Upper lobe of left lung (tissue), 6 donors: Measurements from ENCODE around the gene ADAM21. TPM values are rescaled to one million over a fixed set of nuclear protein-coding genes. Genes with fewer than 3 reads are reported as not detected.

Source experiments
- ATAC-seq, 2 donors: fragments of 200-7000 bp; cut with Tn5 transposase; one replicate each; pipeline ENCODE4 v1.9.1; 2022; ENCODE audit warnings: mild to moderate bottlenecking in 2 of 2, moderate library complexity in 2 of 2; ENCODE audit not compliant: low FRiP score in 2 of 2
- DNase-seq, 2 donors: peaks; one replicate each; pipeline ENCODE4 v3.0.0-alpha.2; 2019 to 2020
- H3K27ac ChIP-seq, 4 donors: fragments of 200-600 bp; sonication (generic); one replicate each; pipeline ENCODE4 v1.5.1; 2016 to 2019
- H3K27me3 ChIP-seq, 4 donors: fragments of 200-600 bp; sonication (generic); one replicate each; pipeline ENCODE4 v1.5.1; 2017 to 2019
- H3K36me3 ChIP-seq, 4 donors: fragments of 200-600 bp; sonication (generic); one replicate each; pipeline ENCODE4 v1.5.1; 2016 to 2019
- H3K4me1 ChIP-seq, 4 donors: fragments of 200-600 bp; sonication (generic); one replicate each; pipeline ENCODE4 v1.5.1; 2018 to 2019
- H3K4me3 ChIP-seq, 4 donors: fragments of 200-600 bp; sonication (generic); one replicate each; pipeline ENCODE4 v1.5.1; 2017 to 2019; ENCODE audit warnings: mild to moderate bottlenecking in 2 of 4, moderate library complexity in 1 of 4
- H3K9me3 ChIP-seq, 4 donors: fragments of 200-600 bp; sonication (generic); one replicate each; pipeline ENCODE4 v1.5.1; 2018 to 2019
- EP300 ChIP-seq, 4 donors: sonication (generic); formaldehyde crosslinking; IDR thresholded peaks; one replicate each; pipeline ENCODE4 v1.5.1; 2017; ENCODE audit warnings: antibody characterized with exemption in 4 of 4, control low read depth in 2 of 4
- POLR2A ChIP-seq, 4 donors: fragments of 450-650 bp; IDR thresholded peaks; one replicate each; pipeline ENCODE4 v1.5.1; 2016 to 2017; ENCODE audit warnings: antibody characterized with exemption in 4 of 4, mild to moderate bottlenecking in 2 of 4
- POLR2AphosphoS5 ChIP-seq, 2 donors: sonication (generic); formaldehyde crosslinking; IDR thresholded peaks; one replicate each; pipeline ENCODE4 v1.5.1; 2017; ENCODE audit warnings: antibody characterized with exemption in 2 of 2
- WGBS, 2 donors: methylation state at CpG; one replicate each; pipeline ENCODE4 v1.1.5; 2017 to 2018; 5-methylcytosine and 5-hydroxymethylcytosine counted together
- small RNA-seq, 4 donors: library from RNA; depleted of rRNA; stranded (forward); fragments of <200 nt; gene quantifications; one replicate each; pipeline ENCODE3, GENCODE V24; 2016
- total RNA-seq, 6 donors: library from RNA; depleted of rRNA in 4 of 6; stranded (reverse); fragments of >200 nt in 4 of 6; gene quantifications; one replicate each; pipeline versions ENCODE4 v1.1.0 to v1.2.1, GENCODE V29; 2016 to 2021
- TF ChIP-seq, protein P1 (sequence below), 6 experiments: fragments of 450-650 bp in 4 of 6; fragments of 200-600 bp in 2 of 6; sonication (generic) in 2 of 6; IDR thresholded peaks; one replicate each; pipeline ENCODE4 v1.5.1; 2016 to 2019; ENCODE audit warnings: antibody characterized with exemption in 6 of 6
- donor health status: DM: no; HTN: no; CAD: no; lungs with moderate emphysema.
- donor health status: DM: no; HTN: yes; CAD: no; lungs with severe emphysema.

Gene ADAM21
- total RNA-seq, 6 donors from 2014 or later: 0.17 to 0.39 TPM; not detected in 4

DNA sequence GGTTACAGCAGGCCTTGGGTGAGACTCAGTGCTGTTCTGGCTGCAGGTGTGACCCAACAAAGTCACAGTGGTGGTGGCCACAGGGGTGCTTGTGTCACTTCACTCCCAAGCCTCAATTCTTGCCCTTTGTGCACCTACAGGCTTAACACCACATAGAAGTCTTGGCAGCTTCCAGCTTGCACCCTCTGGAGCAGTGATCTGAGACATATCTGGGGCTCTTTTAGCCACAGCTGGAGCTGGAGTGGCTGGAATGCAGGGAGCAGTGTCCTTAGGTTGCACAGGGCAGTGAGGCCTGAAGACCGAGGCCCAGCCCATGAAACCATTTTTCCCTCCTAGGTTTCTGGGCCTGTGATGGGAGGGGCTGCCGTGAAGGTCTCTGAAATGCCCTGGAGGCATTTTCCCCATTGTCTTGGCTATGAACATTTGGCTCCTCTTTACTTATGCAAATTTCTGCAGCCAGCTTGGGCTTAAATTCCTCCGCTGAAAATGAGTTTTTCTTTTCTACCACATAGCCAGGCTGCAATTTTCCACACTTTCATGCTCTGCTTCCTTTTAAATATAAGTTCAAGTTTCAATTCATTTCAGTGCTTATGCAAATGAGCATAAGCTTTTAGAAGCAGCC is 37.7 kb downstream of the ADAM21 start:
- H3K27ac ChIP-seq: no peak overlapping the region
- no peak for ATAC-seq
- no peak overlapping the region for H3K4me3 ChIP-seq
- no peak for DNase-seq
- no peaks in the 10 kb centered on the region for H3K36me3 ChIP-seq
- no peaks in the 10 kb centered on the region for H3K27me3 ChIP-seq
- WGBS, 2 donors: 62 to 68% methylated on average over 3 of the region's 3 CpGs
- peaks cover 11 to 41% (median 26%) of the 10 kb centered on the region in 4 donors for H3K9me3 ChIP-seq
- H3K4me1 ChIP-seq: no peaks in the 10 kb centered on the region
- no peak for TF ChIP-seq POLR2A (IDR thresholded peaks at IDR 0.05)
- TF ChIP-seq, protein P1, sequence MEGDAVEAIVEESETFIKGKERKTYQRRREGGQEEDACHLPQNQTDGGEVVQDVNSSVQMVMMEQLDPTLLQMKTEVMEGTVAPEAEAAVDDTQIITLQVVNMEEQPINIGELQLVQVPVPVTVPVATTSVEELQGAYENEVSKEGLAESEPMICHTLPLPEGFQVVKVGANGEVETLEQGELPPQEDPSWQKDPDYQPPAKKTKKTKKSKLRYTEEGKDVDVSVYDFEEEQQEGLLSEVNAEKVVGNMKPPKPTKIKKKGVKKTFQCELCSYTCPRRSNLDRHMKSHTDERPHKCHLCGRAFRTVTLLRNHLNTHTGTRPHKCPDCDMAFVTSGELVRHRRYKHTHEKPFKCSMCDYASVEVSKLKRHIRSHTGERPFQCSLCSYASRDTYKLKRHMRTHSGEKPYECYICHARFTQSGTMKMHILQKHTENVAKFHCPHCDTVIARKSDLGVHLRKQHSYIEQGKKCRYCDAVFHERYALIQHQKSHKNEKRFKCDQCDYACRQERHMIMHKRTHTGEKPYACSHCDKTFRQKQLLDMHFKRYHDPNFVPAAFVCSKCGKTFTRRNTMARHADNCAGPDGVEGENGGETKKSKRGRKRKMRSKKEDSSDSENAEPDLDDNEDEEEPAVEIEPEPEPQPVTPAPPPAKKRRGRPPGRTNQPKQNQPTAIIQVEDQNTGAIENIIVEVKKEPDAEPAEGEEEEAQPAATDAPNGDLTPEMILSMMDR (IDR thresholded peaks at IDR 0.05): no peak
- TF ChIP-seq EP300 (IDR thresholded peaks at IDR 0.05): no peak
- TF ChIP-seq POLR2AphosphoS5 (IDR thresholded peaks at IDR 0.05): no peak

DNA sequence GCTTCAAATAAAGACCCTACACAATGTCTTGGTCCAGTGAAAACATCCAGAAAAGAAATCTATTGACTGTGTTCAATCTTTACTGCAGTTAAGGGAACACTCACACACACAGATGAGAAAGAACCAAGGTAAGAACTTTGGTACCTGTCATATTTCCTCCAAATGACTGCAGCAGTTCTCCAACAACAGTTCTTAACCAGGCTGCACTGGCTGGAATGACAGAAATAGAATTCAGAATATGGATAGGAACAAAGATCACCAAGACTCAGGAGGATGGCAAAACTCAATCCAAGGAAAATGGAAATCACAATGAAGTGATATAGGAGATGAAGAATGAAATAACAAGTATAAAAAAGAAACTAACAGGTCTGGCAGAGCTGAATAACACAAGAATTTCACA is 46.2 kb downstream of the ADAM21 start:
- DNase-seq (no peak), ATAC-seq (no peak)
- TF ChIP-seq POLR2AphosphoS5 (IDR thresholded peaks at IDR 0.05) (no peak), POLR2A (IDR thresholded peaks at IDR 0.05) (no peak)
- Histone ChIP-seq H3K36me3 (peaks cover 0 to 4% (median 0%) of the 10 kb centered on the region in 4 donors), H3K9me3 (no peaks in the 10 kb centered on the region), H3K27me3 (no peaks in the 10 kb centered on the region), H3K4me1 (no peaks in the 10 kb centered on the region), H3K27ac (no peak overlapping the region), H3K4me3 (no peak overlapping the region)

Small RNA genes lying within 50 kb of the gene (small RNA-seq; reads per million reads assigned to genes)
- 0 reads per million in 4 donors for gene RNU6-659P

Other genes with a start within 250 kb of the ADAM21 start
- gene COX16, start 92.5 kb upstream of the ADAM21 start, total RNA-seq: 10 to 100 TPM in 5 of 6 donors, 1 to 10 TPM in 1; 9.4 to 24.0 (median 22.4) TPM
- 10 to 100 TPM in 5 of 6 donors, 1 to 10 TPM in 1; 9.4 to 29.7 (median 22.8) TPM for gene SYNJ2BP, start 35.1 kb upstream of the ADAM21 start, total RNA-seq
- 1 to 10 TPM in 4 of 6 donors, under 1 TPM in 2; 0.34 to 4.3 (median 1.2) TPM for gene ADAM20, start 82.8 kb downstream of the ADAM21 start, total RNA-seq
- gene MED6, start 148.5 kb downstream of the ADAM21 start, total RNA-seq: 10 to 100 TPM; 17.9 to 56.5 (median 23.4) TPM
- gene TTC9, start 189.7 kb downstream of the ADAM21 start, total RNA-seq: 1 to 10 TPM; 3.1 to 8.6 (median 6.2) TPM